ENCODE data around the gene SERPINA1. TPM values are rescaled to one million over a fixed set of nuclear protein-coding genes. Genes with fewer than 3 reads are reported as not detected.

Gene SERPINA1
- total RNA-seq, 1 experiment from 2014 or later: not detected

Other genes starting within 250 kb of the SERPINA1 start
- gene PPP4R4, start 214.3 kb downstream of the SERPINA1 start, total RNA-seq (2014; rRNA removed; shearing (Covaris generic); ENCODE audit: low replicate concordance): 0.75 and 0.79 TPM in 2 replicates
- gene SERPINA10, start 95.3 kb downstream of the SERPINA1 start, total RNA-seq (2014; rRNA removed; shearing (Covaris generic); ENCODE audit: low replicate concordance): not detected in 2 replicates
- gene SERPINA6, start 65.3 kb downstream of the SERPINA1 start, total RNA-seq (2014; rRNA removed; shearing (Covaris generic); ENCODE audit: low replicate concordance): not detected in 2 replicates
- gene SERPINA2, start 21.9 kb downstream of the SERPINA1 start, total RNA-seq (2014; rRNA removed; shearing (Covaris generic); ENCODE audit: low replicate concordance): not detected in 2 replicates
- gene SERPINA11, start 64.2 kb upstream of the SERPINA1 start, total RNA-seq (2014; rRNA removed; shearing (Covaris generic); ENCODE audit: low replicate concordance): 0.97 and 1.4 TPM in 2 replicates
- 164 and 182 TPM in 2 replicates for gene SERPINA9, start 87.6 kb upstream of the SERPINA1 start, total RNA-seq (2014; rRNA removed; shearing (Covaris generic); ENCODE audit: low replicate concordance)
- not detected in 2 replicates for gene SERPINA12, start 120.9 kb upstream of the SERPINA1 start, total RNA-seq (2014; rRNA removed; shearing (Covaris generic); ENCODE audit: low replicate concordance)
- not detected in 2 replicates for gene SERPINA4, start 172.8 kb upstream of the SERPINA1 start, total RNA-seq (2014; rRNA removed; shearing (Covaris generic); ENCODE audit: low replicate concordance)
- gene SERPINA5, start 192.8 kb upstream of the SERPINA1 start, total RNA-seq (2014; rRNA removed; shearing (Covaris generic); ENCODE audit: low replicate concordance): not detected in 2 replicates
- not detected in 2 replicates for gene SERPINA3, start 223.8 kb upstream of the SERPINA1 start, total RNA-seq (2014; rRNA removed; shearing (Covaris generic); ENCODE audit: low replicate concordance)

Measured in Karpas-422 (cell line).